Stimulated activated CD4-positive, alpha-beta T cell treated with anti-CD3 and anti-CD28 coated beads, TNF-alpha, amount 100 ng/mL, for 48 hours (primary cell): ENCODE measurements around the gene CLDN9.
A peak's percentile ranks its signal among the peaks of the same experiment; 100 is the strongest.

Experiments used
- DNase-seq, 3 donors: peaks; one replicate each; pipeline ENCODE4 v3.0.0-alpha.2; 2020; ENCODE audit warnings: low read depth in 3 of 3

The CLDN9 gene, protein sequence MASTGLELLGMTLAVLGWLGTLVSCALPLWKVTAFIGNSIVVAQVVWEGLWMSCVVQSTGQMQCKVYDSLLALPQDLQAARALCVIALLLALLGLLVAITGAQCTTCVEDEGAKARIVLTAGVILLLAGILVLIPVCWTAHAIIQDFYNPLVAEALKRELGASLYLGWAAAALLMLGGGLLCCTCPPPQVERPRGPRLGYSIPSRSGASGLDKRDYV

GRCh38 chr16:3012828-3013420, at the start of gene CLDN9:
CLDN9 (plus strand) TSS chr16:3012923; CDS start chr16:3013363, 440 bp downstream.
- DNase-seq: no peak

GRCh38 chr16:2963074-2963722, 49.5 kb upstream of the CLDN9 start:
- DNase-seq: peak in 1 of 3 donors; percentile 19

DNA sequence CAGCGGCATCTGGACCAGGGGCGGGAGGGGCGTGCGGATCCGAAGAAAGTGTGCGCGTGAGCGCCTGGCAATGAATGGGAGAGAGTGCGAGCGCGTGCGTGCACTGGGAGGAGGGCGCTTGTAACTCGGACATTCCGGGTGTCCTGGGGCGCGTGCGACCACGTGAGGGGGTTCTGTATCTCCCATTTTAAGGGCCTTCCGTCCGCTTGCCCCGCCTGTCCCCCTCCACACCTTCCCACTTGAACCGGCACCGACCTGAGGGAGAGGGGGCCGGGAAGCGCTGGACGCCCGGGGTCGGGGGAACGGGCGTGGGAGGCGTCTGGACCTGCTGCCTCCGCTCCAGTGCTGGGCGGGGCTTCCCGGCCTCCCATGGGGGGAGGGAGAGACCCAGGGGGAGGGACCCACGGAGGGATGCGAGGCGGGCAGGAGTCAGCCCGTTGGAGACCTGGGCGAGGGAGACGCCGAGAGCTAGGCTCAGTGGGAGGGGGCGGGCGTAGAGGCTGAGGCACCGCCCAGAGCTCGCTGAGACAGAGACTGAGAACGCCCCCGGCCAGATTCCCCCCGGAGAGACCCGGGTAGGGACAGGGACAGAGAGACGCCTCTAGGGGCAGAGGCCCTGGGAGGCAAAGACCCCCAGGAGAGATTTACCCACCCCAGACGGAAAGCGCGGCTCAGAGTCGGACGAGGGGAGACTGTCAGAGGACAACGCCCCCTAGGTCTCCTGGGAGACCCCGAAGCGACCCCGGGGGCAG, 48.8 kb upstream of the CLDN9 start, which contains the start of gene KREMEN2:
TSS of gene KREMEN2 (plus strand) at position 553 of the 752 bp plus-strand sequence. CDS start 246 bp downstream, outside the sequence.
- peak in 1 of 3 donors; percentile 27 for DNase-seq

DNA sequence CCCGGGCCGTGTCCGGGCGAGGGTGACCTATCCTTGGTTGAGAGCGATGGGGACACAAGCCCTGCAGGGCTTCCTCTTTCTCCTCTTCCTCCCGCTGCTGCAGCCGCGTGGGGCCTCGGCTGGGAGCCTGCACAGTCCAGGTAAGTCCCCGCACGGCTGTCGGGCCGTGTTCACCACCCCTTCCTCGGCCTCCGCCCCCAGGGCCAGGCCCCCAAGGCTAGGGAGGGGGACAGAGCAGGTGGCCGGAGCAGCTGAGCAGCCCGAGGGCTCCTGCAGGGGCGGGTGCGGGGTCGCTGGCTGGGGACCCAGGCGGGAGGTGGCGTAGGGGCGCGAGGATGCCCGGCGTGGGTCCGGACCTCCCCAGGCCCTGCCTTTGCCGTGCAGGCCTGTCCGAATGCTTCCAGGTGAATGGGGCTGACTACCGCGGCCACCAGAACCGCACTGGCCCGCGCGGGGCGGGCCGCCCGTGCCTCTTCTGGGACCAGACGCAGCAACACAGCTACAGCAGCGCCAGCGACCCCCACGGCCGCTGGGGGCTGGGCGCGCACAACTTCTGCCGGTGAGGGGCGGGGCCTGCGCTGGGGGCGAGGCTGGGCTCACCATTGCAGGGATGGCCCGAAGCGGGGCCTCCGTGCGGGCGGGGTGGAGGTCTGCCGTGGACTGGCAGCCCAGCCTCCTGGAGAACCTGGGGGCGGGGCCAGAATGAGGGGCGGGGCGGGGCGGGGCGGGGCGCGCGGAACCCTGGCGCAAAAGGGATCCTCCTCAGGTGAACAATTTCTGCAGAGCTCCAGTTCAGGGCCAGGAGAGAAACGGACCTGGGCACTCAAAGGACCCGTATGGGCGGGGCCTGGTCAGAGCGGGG, 48.0 kb upstream of the CLDN9 start:
- DNase-seq: peak in 2 of 3 donors; percentile 55 to 58

- no peak for DNase-seq
Observed at GRCh38 chr16:2966043-2966807, 46.5 kb upstream of the CLDN9 start.

- no peak for DNase-seq
Observed at GRCh38 chr16:2966808-2967191, 45.9 kb upstream of the CLDN9 start.

GRCh38 chr16:2967211-2967631, 45.5 kb upstream of the CLDN9 start:
- DNase-seq: no peak

DNA sequence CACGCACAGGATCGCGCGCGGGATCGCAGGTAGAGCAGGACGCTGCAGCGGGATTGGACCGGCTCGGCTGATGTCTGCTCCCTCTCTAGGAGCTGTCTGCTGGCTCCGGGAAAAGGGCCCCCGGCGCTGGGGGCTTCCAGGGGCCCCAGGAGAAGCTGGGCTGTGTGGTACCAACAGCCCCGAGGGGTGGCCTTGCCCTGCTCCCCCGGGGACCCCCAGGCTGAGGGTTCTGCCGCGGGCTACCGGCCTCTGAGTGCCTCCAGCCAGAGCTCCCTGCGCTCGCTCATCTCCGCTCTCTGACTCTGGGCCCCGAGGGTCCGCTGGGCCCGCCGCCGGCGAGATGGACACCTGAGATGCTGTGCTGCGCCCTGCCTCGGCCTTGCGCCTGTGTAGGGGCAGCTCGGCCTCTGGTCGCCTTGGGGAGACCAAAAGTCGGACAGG, 45.0 kb upstream of the CLDN9 start:
- DNase-seq: no peak

GRCh38 chr16:2968368-2968737, 44.4 kb upstream of the CLDN9 start:
- no peak for DNase-seq

DNA sequence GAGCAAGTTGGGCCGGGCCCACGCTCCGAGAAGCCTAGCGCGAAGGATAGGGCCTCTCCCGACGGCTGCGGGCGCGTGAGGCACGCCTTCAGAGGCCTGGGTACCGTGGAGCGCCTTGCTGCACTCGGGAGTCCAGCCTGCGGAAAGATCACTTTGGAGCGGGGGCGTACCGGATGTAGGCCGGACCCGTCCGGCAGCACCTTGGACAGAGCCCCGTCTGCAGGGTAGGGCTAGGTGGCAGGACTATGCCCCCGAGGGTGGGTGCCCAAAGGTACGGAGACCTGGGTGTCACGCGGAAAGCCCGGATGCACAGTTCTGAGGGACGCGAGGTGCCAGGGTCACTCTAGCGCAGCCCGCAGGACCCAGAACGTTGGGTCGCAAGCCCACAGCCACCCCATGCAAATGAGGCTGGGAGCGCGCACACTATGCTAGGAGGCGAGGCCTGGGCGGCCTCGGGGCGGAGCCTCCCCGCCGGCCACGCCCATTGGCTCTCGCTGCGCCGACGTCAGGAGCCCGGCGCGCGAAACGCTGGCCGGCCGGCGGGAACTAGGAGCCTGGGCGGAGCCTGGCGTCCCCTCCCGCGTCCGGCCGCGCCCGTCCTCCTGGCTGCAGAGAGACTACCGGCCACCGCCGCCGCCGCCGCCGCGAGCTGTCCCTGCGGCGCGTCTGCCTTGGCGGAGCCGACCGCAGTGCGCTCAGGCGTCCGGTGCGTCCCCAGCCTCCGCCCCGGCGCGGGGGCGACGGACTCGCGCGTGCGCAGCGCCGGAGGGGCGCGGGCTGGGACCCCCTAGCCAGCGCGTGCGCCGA, 43.8 kb upstream of the CLDN9 start, which contains the start of gene PAQR4:
TSS of gene PAQR4 (plus strand) at position 611 of the 807 bp plus-strand sequence. CDS start 327 bp downstream, outside the sequence.
- DNase-seq: peak; percentile 66 to 81 (median 74)

DNA sequence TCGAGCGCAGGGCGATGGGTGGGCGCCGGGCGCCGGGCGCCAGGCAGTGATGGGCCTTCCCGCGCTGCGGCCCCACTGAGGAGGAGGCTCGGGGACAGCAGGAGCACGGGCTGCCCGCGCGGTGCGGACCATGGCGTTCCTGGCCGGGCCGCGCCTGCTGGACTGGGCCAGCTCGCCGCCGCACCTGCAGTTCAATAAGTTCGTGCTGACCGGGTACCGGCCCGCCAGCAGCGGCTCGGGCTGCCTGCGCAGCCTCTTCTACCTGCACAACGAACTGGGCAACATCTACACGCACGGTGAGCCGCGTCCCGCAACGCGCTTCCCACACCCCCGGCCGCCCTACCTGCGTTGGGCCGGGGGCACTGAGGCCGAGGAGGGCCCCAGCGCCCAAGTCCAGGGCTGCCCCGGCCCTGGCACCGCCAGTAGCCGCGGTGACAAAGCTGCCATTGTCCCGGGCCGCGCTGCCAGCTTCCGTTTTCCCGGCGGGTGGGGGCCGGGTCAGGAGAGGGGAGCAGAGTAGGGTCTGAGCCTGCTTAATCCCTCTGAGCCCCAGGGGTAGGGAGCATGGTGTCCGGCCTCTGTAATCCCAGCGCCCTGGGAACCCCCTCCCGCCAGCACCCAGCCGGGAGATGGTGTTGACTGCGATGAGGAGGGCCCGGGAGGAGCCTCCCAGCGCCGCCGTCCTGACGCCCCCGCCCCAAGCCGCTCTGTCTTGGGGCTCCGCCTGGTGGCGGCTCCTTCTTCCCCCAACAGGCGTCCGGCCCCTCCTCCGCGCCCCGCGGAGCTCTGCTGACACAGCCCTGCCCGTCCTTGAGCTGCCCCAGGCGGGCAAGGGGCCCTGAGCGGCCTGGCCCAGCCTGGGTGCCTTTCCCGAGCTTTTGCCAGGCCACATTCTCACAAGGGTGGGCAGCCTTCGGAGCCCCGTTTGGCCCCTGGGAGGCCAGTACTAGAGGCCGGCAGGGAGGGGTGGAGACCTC, 42.9 kb upstream of the CLDN9 start:
- peak; percentile 70 to 84 (median 74) for DNase-seq

GRCh38 chr16:2970563-2970962, 42.2 kb upstream of the CLDN9 start:
- no peak for DNase-seq

DNA sequence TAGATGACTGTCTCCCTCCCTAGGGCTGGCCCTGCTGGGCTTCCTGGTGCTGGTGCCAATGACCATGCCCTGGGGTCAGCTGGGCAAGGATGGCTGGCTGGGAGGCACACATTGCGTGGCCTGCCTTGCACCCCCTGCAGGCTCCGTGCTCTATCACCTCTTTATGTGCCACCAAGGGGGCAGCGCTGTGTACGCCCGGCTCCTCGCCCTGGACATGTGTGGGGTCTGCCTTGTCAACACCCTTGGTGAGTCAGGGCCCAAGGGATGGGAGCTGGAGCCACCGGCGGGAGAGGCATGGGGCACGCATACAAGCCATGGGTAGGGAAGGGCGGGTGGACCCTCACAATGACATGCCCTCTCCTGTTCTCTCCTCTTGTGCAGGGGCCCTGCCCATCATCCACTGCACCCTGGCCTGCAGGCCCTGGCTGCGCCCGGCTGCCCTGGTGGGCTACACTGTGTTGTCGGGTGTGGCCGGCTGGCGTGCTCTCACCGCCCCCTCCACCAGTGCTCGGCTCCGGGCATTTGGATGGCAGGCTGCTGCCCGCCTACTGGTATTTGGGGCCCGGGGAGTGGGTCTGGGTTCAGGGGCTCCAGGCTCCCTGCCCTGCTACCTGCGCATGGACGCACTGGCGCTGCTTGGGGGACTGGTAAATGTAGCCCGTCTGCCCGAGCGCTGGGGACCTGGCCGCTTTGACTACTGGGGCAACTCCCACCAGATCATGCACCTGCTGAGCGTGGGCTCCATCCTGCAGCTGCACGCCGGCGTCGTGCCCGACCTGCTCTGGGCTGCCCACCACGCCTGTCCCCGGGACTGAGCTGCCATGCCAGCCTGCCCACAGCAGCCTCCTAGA, 41.4 kb upstream of the CLDN9 start:
- no peak for DNase-seq

- DNase-seq: no peak
Observed at GRCh38 chr16:2971985-2972784, 40.5 kb upstream of the CLDN9 start.

- DNase-seq: no peak
Observed at GRCh38 chr16:2973093-2973492, 39.6 kb upstream of the CLDN9 start.

- DNase-seq: no peak
Observed at GRCh38 chr16:2973605-2974318, 39.0 kb upstream of the CLDN9 start.
